ENCODE results near the gene LYRM2.

DNA sequence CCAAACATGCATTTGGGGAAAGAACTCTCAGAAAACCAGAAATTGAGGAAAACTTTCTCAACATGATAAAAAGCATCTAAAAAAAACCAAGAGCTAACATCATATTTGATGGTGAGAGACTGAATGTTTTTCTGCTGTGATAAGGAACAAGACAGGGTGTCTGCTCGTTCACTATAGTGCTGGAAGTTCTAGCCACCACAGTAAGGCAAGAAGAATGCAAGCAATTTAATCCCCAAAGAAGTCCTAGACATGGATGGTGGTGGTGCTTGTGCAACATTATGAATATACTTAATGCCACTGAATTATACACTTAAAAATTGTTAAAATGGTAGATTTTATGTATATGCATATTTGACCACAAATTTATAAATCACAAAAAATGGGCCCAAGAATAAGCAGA is 53.4 kb downstream of the LYRM2 start:
- TF ChIP-seq POLR2A (IDR thresholded peaks at IDR 0.05; ENCODE audit: low read depth, low read length): no peak
- no peak for TF ChIP-seq POLR2AphosphoS5 (IDR thresholded peaks at IDR 0.05; ENCODE audit: low read depth, low read length)

Data from GM12892 (cell line).